CD4-positive, alpha-beta T cell (primary cell): ENCODE measurements around the gene CGNL1. TPM values are rescaled to one million over a fixed set of nuclear protein-coding genes. Genes with fewer than 3 reads are reported as not detected.

Experiments
- ATAC-seq: fragments of 200-7000 bp; cut with Tn5 transposase; one replicate; pipeline ENCODE4 v1.10.0; 2022; ENCODE audit warnings: mild to moderate bottlenecking; ENCODE audit not compliant: poor library complexity
- CTCF ChIA-PET: fragments of 350-600 bp; sonication (Branson Sonifier 250); formaldehyde crosslinking; loops from one replicate; lab custom pipeline; 2021; ENCODE audit warnings: antibody characterized with exemption, inconsistent platforms; lab: Charles Lee
- POLR2A ChIA-PET: fragments of 350-600 bp; sonication (Branson Sonifier 250); formaldehyde crosslinking; loops from one replicate; lab custom pipeline; 2021; ENCODE audit warnings: antibody characterized with exemption, inconsistent platforms; lab: Charles Lee
- DNase-seq, 14 experiments: peaks; one replicate each; pipeline ENCODE4 v3.0.0-alpha.2; 2013 to 2020; ENCODE audit warnings: mixed read lengths in 2 of 14
- H3K27ac ChIP-seq, 2 donors: one replicate each; pipeline versions ENCODE4 v1.5.1 to v1.7.0; 2013; ENCODE audit warnings: low read length in 2 of 2, low read depth in 1 of 2, mild to moderate bottlenecking in 1 of 2
- H3K27me3 ChIP-seq, 2 experiments: 1 replicate in 1 of 2; 2 replicates in 1 of 2; pipeline versions ENCODE4 v1.6.1 to v1.7.0; 2013; ENCODE audit warnings: low read length in 2 of 2, control low read depth in 1 of 2, mild to moderate bottlenecking in 1 of 2, moderate library complexity in 1 of 2; ENCODE audit not compliant: insufficient read depth in 2 of 2, control insufficient read depth in 1 of 2
- H3K36me3 ChIP-seq: one replicate; pipeline ENCODE4 v1.6.1; 2013; ENCODE audit warnings: low read length, control low read depth; ENCODE audit not compliant: insufficient read depth
- H3K4me1 ChIP-seq: one replicate; pipeline ENCODE4 v1.6.1; 2013; ENCODE audit warnings: low read length, control low read depth; ENCODE audit not compliant: insufficient read depth
- H3K4me3 ChIP-seq: one replicate; pipeline ENCODE4 v1.5.1; 2013; ENCODE audit warnings: mild to moderate bottlenecking, low read length, moderate library complexity
- H3K9me3 ChIP-seq, 2 experiments: 1 replicate in 1 of 2; 2 replicates in 1 of 2; pipeline versions ENCODE4 v1.6.1 to v1.7.0; 2013; ENCODE audit warnings: low read length in 2 of 2, mild to moderate bottlenecking in 2 of 2, control low read depth in 1 of 2, moderate library complexity in 1 of 2; ENCODE audit not compliant: control insufficient read depth in 1 of 2, insufficient read depth in 1 of 2
- H3K27ac Mint-ChIP-seq: one replicate; pipeline ENCODE4 v1.8.0; 2020; ENCODE audit warnings: mixed read lengths
- H3K27me3 Mint-ChIP-seq: one replicate; pipeline ENCODE4 v1.8.0; 2021; ENCODE audit warnings: mixed read lengths
- H3K36me3 Mint-ChIP-seq: one replicate; pipeline ENCODE4 v1.8.0; 2021; ENCODE audit warnings: low read depth, mixed read lengths
- H3K4me1 Mint-ChIP-seq: one replicate; pipeline ENCODE4 v1.8.0; 2021; ENCODE audit warnings: low read depth, mixed read lengths
- H3K4me3 Mint-ChIP-seq: one replicate; pipeline ENCODE4 v1.8.0; 2020; ENCODE audit warnings: mild to moderate bottlenecking, mixed read lengths
- H3K9me3 Mint-ChIP-seq: one replicate; pipeline ENCODE4 v1.8.0; 2020; ENCODE audit warnings: mixed read lengths
- intact Hi-C, 2 experiments: fragments of 100-400 bp; cut with DNase I in 1 of 2; cut with micrococcal nuclease in 1 of 2; formaldehyde crosslinking; loops; one replicate each; pipeline versions ENCODE4 v1.15.1 to v1.9.0; 2023 to 2025; cut with DNase I, micrococcal nuclease
- total RNA-seq, 174 experiments: library from RNA in 2 of 174; stranded (reverse) in 2 of 174; gene quantifications; one replicate each; pipeline ENCODE4 v1.2.3 and lab custom pipeline; 2021 to 2026
- TF ChIP-seq, protein P1 (sequence below): fragments of 200-600 bp; IDR thresholded peaks from one replicate; pipeline ENCODE4 v1.8.0; 2022; ENCODE audit warnings: antibody characterized with exemption, mild to moderate bottlenecking

The CGNL1 gene
- total RNA-seq, 2 experiments from 2014 or later: not detected

DNA sequence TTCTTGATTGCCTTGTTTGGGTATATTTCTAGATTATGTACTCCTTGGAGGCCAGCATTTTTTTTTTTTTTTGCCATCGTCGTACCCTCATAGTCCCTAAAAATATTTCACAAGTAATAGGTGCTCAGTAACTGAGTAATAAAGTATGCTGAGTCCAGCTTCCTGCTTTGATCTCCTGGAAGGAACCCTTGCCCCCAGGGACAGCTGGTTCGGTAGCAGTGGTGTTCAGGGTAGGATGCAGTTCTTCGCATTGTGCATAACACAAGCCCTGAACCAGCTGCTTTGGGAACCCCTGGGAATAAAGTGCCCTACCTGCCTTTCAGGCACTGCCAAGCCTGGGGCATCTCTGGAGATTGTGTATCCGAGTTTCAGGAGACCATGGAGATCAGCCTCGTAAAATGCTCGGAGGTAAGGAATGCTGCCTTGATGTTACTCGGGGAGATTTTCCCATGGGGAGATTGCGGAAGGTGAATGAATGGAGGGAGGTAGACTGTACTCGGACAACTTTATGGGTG is 223.0 kb downstream of the CGNL1 start:
- Mint-ChIP-seq H3K27ac (no peak overlapping the region), H3K9me3 (no peaks in the 10 kb centered on the region), H3K27me3 (peaks cover 2% of the 10 kb centered on the region), H3K36me3 (no peaks in the 10 kb centered on the region), H3K4me3 (no peak overlapping the region), H3K4me1 (no peaks in the 10 kb centered on the region)
- TF ChIP-seq, protein P1, sequence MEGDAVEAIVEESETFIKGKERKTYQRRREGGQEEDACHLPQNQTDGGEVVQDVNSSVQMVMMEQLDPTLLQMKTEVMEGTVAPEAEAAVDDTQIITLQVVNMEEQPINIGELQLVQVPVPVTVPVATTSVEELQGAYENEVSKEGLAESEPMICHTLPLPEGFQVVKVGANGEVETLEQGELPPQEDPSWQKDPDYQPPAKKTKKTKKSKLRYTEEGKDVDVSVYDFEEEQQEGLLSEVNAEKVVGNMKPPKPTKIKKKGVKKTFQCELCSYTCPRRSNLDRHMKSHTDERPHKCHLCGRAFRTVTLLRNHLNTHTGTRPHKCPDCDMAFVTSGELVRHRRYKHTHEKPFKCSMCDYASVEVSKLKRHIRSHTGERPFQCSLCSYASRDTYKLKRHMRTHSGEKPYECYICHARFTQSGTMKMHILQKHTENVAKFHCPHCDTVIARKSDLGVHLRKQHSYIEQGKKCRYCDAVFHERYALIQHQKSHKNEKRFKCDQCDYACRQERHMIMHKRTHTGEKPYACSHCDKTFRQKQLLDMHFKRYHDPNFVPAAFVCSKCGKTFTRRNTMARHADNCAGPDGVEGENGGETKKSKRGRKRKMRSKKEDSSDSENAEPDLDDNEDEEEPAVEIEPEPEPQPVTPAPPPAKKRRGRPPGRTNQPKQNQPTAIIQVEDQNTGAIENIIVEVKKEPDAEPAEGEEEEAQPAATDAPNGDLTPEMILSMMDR: no peak
- H3K27ac ChIP-seq: no peak overlapping the region
- no peaks in the 10 kb centered on the region for H3K9me3 ChIP-seq
- H3K4me1 ChIP-seq: no peaks in the 10 kb centered on the region
- no peaks in the 10 kb centered on the region for H3K27me3 ChIP-seq
- intact Hi-C loops: loop anchor here in 1 of 2 experiments (5.0 to 10.0 kb wide), 2 partner anchors 37 to 105 kb away; partner anchors contain the start of gene POLR2M
- H3K4me3 ChIP-seq: no peak overlapping the region
- ChIA-PET CTCF (interaction anchor here (0.6 kb wide), 1 partner anchor 39 kb away, joined by 3 read pairs; no protein-coding TSS in a partner anchor), POLR2A (no interaction called here)
- DNase-seq: no peak
- ATAC-seq: no peak
- no peaks in the 10 kb centered on the region for H3K36me3 ChIP-seq

DNA sequence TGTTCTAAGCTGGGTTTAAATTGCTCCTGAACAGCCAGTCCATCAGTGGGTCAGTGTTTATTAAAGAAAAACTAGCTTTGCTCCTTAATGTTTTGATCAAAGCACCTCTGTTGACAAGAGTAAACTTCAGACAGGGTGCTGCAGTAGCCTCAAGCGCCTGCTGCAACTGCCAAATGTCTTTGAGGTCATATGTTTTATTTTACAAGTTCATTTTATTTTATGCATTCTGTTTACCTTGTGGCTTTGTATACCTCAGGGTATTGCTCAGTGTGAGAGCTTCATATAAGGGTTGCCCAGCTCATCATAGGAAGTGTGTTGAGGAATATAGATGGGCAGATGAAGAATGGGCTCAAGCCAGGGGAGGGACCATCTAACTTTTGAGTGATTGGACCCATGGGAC is 223.9 kb downstream of the CGNL1 start:
- ChIA-PET CTCF (no interaction called here), POLR2A (no interaction called here)
- H3K9me3 Mint-ChIP-seq: no peaks in the 10 kb centered on the region
- TF ChIP-seq, protein P1: no peak
- no peak for ATAC-seq
- H3K4me3 ChIP-seq: no peak overlapping the region
- H3K36me3 ChIP-seq: no peaks in the 10 kb centered on the region
- H3K4me1 Mint-ChIP-seq: no peaks in the 10 kb centered on the region
- H3K36me3 Mint-ChIP-seq: no peaks in the 10 kb centered on the region
- no peaks in the 10 kb centered on the region for H3K27me3 ChIP-seq
- no peak overlapping the region for H3K27ac Mint-ChIP-seq
- no peaks in the 10 kb centered on the region for H3K4me1 ChIP-seq
- no peak overlapping the region for H3K27ac ChIP-seq
- no peaks in the 10 kb centered on the region for H3K9me3 ChIP-seq
- DNase-seq: no peak
- intact Hi-C loops: no loop called here
- no peak overlapping the region for H3K4me3 Mint-ChIP-seq
- H3K27me3 Mint-ChIP-seq: peaks cover 4% of the 10 kb centered on the region

Other genes starting within 250 kb of the CGNL1 start
- gene MYZAP, start 215.4 kb downstream of the CGNL1 start, total RNA-seq: 1 to 10 TPM in 1 of 2 experiments, under 1 TPM in 1; 0.66 to 1.1 TPM